ENCODE data around the gene TMEM52. TPM values are rescaled to one million over a fixed set of nuclear protein-coding genes. Genes with fewer than 3 reads are reported as not detected.

Gene TMEM52
- polyA plus RNA-seq, 1 of the 3 experiments (the other 2 are of a cell fraction): 4.8 TPM

DNA sequence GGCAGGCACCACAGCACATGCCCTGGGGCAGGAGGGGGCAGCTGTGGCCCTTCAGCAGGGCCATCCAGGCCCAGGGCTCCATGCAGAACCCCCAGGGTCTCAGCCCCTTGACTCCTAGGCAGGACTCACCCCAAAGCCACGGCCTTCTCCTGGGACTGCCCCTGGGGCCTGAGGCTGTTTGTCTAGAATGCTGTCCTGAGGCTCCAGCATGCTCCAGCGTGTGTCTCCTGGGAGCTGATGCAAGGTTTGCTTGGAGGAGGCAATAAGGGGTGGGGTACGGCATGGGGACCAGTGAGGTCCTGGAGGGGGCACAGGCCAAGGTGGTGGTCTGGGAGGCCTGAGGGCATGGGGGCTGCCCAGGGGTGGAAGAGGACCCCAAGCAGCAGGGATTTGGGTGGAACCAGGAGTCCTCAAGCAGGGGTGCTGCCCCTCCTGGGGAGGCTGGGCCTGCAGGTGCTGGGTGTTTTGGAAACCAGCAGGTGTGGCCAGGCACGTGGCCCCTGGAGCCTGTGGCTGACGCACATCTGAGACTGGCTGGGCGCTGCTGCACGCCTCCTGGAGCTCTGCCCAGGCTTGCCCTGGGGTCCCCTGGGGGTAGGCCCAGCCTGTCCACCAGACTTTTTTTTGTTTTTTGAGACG is 11.9 kb downstream of the TMEM52 start:
- no peak for DNase-seq
- H3K9me2 ChIP-seq: no peaks in the 10 kb centered on the region
- ChIA-PET POLR2A (no interaction called here), CTCF (interaction anchor here (0.6 to 6.2 kb wide), 20 partner anchors 10 to 158 kb away, joined by 3 to 54 read pairs (median 6); partner anchors contain the start of genes GABRD and NADK)
- H3K36me3 ChIP-seq (replicated peaks in 1 of 2; ENCODE audit: control insufficient read depth in 1 of 2, insufficient read depth in 2 of 2, low read length in 1 of 2): no peaks in the 10 kb centered on the region
- no peak for TF ChIP-seq RAD21 (IDR thresholded peaks at IDR 0.05; ENCODE audit: low read length)
- no peak for TF ChIP-seq FOXM1 (IDR thresholded peaks at IDR 0.05; ENCODE audit: low read depth)
- TF ChIP-seq YY1 (IDR thresholded peaks at IDR 0.05; ENCODE audit: low read depth): no peak
- TF ChIP-seq, protein P1, sequence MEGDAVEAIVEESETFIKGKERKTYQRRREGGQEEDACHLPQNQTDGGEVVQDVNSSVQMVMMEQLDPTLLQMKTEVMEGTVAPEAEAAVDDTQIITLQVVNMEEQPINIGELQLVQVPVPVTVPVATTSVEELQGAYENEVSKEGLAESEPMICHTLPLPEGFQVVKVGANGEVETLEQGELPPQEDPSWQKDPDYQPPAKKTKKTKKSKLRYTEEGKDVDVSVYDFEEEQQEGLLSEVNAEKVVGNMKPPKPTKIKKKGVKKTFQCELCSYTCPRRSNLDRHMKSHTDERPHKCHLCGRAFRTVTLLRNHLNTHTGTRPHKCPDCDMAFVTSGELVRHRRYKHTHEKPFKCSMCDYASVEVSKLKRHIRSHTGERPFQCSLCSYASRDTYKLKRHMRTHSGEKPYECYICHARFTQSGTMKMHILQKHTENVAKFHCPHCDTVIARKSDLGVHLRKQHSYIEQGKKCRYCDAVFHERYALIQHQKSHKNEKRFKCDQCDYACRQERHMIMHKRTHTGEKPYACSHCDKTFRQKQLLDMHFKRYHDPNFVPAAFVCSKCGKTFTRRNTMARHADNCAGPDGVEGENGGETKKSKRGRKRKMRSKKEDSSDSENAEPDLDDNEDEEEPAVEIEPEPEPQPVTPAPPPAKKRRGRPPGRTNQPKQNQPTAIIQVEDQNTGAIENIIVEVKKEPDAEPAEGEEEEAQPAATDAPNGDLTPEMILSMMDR (IDR thresholded peaks at IDR 0.05): no peak
- TF ChIP-seq, protein P2, sequence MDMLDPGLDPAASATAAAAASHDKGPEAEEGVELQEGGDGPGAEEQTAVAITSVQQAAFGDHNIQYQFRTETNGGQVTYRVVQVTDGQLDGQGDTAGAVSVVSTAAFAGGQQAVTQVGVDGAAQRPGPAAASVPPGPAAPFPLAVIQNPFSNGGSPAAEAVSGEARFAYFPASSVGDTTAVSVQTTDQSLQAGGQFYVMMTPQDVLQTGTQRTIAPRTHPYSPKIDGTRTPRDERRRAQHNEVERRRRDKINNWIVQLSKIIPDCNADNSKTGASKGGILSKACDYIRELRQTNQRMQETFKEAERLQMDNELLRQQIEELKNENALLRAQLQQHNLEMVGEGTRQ (IDR thresholded peaks at IDR 0.05; ENCODE audit: borderline replicate concordance, low read depth, low read length): no peak
- no peak for TF ChIP-seq TAF1 (IDR thresholded peaks at IDR 0.05; ENCODE audit: borderline replicate concordance, low read depth, low read length)
- no peak for TF ChIP-seq FOXJ3 (CRISPR knock-in tag; IDR thresholded peaks at IDR 0.05)
- TF ChIP-seq SIN3A (IDR thresholded peaks at IDR 0.05; ENCODE audit: borderline replicate concordance, low read depth, low read length): no peak
- TF ChIP-seq, protein P3, sequence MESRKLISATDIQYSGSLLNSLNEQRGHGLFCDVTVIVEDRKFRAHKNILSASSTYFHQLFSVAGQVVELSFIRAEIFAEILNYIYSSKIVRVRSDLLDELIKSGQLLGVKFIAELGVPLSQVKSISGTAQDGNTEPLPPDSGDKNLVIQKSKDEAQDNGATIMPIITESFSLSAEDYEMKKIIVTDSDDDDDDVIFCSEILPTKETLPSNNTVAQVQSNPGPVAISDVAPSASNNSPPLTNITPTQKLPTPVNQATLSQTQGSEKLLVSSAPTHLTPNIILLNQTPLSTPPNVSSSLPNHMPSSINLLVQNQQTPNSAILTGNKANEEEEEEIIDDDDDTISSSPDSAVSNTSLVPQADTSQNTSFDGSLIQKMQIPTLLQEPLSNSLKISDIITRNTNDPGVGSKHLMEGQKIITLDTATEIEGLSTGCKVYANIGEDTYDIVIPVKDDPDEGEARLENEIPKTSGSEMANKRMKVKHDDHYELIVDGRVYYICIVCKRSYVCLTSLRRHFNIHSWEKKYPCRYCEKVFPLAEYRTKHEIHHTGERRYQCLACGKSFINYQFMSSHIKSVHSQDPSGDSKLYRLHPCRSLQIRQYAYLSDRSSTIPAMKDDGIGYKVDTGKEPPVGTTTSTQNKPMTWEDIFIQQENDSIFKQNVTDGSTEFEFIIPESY (IDR thresholded peaks at IDR 0.05; ENCODE audit: borderline replicate concordance, low read depth): no peak
- TF ChIP-seq NRF1 (IDR thresholded peaks at IDR 0.05; ENCODE audit: low read depth, low read length): no peak
- TF ChIP-seq, protein P4, sequence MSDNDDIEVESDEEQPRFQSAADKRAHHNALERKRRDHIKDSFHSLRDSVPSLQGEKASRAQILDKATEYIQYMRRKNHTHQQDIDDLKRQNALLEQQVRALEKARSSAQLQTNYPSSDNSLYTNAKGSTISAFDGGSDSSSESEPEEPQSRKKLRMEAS (IDR thresholded peaks at IDR 0.05; ENCODE audit: low read depth): no peak
- no peak for TF ChIP-seq MXI1 (IDR thresholded peaks at IDR 0.05; ENCODE audit: low read depth, low read length)
- no peaks in the 10 kb centered on the region for H3K27me3 ChIP-seq (ENCODE audit: insufficient read depth)
- H3K27ac ChIP-seq (ENCODE audit: low read depth in 2 of 2, low read length in 1 of 2): no peak overlapping the region; a peak in 1 of 4 replicates
- peaks cover 6% of the 10 kb centered on the region for H3K79me2 ChIP-seq (ENCODE audit: insufficient read depth)
- WGBS (ENCODE audit: low lambda C conversion rate): 87% methylated on average over 4 of the region's 8 CpGs
- no peak overlapping the region for H3K4me3 ChIP-seq (ENCODE audit: low read depth in 2 of 2, low read length in 1 of 2)
- no peak overlapping the region for H3K9ac ChIP-seq
- no peak overlapping the region for H3K4me2 ChIP-seq
- no peaks in the 10 kb centered on the region for H3K9me3 ChIP-seq
- peaks cover 10% of the 10 kb centered on the region for H3F3A ChIP-seq (replicated peaks; ENCODE audit: insufficient read depth)
- peaks cover 0 to 20% of the 10 kb centered on the region in 2 experiments; a peak in 2 of 4 replicates for H3K4me1 ChIP-seq (ENCODE audit: control insufficient read depth in 1 of 2, insufficient read depth in 2 of 2, low read depth in 1 of 2, low read length in 1 of 2)
- H2AFZ ChIP-seq (ENCODE audit: low read depth): no peak overlapping the region
- no peaks in the 10 kb centered on the region for H4K20me1 ChIP-seq (ENCODE audit: insufficient read depth)

Measured in SK-N-SH (cell line).